HG03025 (cell line): ENCODE data around the gene NOS1AP.
"Not testable (repeated sequence)": the region's sequence is repeated elsewhere in the genome, so short reads cannot be mapped to it uniquely, and the experiment has no call there.

Source experiments
- ATAC-seq: cut with Tn5 transposase; IDR thresholded peaks from one replicate; pipeline ENCODE4 v1.9.1; 2021; ENCODE audit warnings: mild to moderate bottlenecking, moderate library complexity; ENCODE audit not compliant: unreplicated experiment, low FRiP score

NOS1AP gene

DNA sequence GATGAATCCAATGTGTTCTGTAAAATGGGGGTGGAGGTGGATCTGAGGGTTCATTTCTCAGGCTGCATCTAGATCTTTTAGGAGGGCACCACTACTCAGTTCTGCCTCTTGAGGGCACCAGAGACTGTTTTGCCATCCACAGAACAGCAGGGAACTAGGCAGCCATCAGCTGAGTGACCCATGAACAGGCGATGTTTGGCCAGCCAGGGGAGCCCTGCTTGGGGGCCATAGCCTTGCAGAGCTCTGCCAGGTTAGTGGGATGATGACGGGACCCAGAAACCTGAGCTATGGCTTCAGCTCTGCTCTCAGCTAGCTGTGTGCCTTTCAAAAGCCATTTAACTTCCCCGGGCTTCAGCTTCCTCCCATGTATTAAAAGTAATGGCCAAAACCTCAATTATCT, 13.4 kb upstream of the NOS1AP start:
- no peak for ATAC-seq

DNA sequence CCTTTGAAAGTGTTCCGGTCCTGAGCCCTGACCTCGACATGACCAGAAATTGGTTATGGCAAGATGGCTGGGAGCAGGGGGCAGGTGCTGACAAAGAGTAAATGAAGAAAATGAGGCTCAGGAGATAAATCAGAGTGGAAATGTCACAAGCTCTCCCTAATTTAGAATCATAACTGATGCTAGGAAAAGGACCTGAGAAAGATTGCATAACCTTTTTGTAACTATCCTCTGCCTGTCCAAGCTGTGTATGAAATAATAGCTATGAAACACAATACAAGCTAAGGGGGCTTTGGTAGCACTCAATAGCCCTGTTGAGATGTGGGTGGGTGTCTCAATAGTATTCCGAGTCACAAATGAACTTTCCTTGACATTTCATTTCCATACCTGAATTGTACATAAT, 12.9 kb upstream of the NOS1AP start:
- no peak for ATAC-seq

DNA sequence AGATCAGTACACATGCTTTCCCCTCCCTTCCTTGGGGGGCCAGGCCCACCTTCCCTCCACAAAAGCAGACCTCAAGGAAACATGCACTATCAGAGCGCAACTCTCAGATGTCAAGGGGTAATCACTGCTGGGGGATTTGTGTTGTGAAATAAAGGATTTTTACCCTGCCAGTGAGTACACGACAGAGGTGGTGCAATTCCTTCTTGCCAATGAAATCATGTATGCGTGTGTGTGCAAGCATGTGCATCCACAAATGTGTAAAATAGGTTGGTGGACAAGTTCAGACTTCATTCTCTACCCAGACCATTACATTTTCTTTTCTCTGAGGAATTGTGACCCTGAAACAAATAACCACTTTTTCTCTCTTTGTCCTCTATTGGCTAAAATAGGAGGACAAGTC, 9.8 kb upstream of the NOS1AP start:
- ATAC-seq: no peak

DNA sequence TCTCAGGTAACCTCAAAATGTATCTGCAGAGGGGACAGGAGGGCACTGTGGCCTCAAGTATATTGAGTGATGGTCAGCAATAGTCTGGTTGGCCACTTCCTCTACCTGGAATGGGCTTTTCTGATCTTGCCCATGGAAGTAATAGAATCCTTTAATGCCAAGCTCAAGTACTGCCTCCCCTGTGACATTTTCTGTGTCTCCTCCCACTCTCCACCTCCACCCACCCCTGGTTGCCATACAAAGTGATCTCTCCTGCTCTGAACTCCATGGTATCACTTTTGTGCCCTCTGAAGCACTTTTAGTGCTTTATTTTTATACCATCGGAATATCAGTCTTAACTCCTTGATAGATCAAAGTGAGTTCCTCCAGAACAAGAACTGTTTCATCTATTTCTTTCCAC, 9.2 kb upstream of the NOS1AP start:
- no peak for ATAC-seq

DNA sequence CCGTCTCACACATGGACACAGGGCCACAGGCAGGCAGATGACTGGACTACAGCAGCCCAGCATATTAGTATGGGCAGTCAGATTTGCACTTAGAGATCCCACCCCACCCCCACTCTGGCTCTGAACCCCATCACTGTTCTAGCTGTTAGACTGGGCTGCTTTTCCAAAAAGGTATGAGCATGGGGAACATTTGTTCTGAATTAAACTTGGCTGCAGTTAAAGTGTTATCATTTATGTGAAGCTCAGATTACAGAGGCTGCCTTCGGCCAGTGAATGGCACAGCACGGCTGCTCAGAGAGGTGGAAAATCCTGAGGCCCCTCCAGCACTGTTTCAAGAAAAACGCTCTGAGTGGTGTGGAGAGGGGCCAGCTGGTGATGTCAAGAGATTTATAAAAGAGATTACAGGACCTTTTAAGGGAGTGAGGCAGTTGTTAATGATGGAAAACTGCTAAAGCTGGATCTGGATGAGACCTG, 6.9 kb upstream of the NOS1AP start:
- ATAC-seq: no peak

DNA sequence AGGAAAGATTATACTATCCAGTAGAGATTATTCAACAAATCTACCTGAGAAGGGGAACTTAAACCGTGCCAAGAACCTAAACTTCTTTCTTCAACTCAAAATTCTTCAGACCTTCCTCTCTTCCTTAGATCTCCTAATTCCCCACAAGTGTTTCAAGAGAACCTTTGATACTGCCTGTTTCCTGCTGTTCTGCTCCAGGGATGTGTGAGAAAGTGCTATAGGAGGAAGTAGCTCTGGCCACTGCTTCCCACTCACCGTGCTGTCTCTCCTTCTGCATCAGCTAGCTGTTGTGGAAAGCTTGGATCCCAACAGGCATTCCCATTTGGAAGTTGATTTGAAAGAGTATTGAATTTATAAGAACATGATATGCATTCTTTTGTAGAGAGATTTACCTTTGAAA, 4.5 kb upstream of the NOS1AP start:
- ATAC-seq: no peak

DNA sequence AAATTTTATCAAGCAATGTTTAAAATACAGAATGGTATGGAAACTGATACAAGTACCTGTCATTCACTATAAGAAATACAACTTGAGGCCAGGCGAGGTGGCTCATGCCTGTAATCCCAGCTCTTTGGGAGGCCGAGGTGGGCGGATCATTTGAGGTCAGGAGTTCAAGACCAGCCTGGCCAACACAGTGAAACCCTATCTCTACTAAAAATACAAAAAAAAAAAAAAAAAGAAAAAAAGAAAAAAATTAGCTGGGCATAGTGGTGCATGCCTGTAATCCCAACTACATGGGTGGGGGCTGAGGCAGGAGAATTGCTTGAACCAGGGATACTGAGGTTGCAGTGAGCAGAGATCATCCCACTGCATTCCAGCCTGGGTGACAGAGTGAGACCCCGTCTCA, 2.7 kb upstream of the NOS1AP start:
- not testable (repeated sequence) for ATAC-seq

DNA sequence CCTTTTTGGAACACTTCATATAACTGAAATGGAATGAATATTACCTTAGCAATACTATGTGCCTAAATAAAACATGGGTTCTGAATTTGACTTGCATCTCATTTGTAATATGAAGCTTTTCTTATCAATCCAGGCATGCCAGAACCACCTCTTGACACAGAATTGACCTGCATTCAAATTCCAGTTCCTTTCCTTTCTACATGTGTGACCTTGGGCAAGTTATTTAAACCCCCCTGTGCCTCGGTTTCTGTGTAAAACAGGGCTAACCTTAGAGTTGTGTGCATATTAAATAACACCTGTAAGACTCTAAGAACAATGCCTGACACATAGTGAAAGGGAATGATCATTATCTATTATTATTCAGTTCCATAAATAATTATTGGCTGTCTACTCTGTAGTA, 2.0 kb upstream of the NOS1AP start:
- ATAC-seq: no peak

DNA sequence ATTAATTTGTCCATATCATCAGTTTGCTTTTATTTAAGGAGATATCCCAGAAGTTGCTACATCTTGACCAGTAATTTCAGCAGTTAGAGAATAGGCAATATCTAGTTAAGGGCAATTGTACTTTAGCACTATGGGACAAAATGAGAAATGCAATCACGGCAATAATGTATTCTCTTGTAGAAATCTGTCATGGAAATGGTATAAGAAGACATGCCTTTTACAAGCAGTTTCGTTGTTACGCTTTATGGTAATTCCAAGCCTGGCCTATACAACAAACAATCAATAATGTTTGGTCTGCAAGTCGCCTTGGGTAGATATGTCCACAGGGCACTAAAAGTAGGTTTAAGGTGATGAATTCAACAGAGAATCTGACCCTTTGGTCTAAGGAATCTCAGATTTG, 1.2 kb upstream of the NOS1AP start:
- no peak for ATAC-seq

DNA sequence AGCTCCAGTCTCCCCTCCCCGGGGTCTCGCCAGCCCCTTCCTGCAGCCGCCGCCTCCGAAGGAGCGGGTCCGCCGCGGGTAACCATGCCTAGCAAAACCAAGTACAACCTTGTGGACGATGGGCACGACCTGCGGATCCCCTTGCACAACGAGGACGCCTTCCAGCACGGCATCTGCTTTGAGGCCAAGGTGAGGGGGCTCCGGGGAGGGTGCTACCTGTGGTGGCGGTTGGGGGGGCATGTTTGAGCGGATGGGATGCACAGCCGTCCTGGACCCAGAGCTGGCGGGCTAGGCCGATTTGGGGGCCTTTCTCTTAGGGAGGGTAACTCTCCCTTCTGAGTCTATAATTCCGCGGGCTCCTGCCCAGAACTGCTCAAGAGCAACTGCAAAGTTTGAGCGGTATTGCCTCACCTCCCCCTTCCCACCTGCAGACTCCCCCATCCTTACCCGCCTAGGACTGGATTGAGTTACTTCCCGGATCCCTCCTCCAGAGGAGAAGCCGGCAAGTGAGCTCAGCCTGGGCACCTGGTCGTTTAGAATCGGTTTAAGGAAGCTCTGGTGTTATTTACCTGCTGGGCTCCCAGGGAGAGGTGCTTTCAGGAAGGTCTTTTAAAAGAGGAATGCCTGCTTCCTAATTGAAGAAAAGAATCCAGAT, 730 bp downstream of the NOS1AP start:
- no peak for ATAC-seq

DNA sequence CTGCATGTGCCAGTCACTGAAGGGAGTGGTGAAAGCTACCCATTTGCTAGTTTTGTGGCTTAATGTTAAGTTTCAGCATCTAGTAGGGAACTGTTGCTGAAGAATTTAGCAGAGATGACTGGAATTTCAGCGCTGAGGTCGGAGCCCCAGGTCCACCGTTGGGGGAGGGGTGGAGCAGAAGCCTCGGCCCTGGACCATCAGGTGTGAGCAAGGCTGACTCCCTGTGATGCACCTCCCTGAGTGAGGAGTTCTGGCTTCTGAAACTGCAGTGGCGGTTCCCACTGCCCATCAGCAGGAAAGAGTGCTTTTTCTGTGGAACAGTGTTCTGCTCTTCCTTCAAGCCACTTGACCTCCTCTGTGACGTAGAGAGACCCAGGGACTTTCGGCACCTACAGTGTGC, 1.3 kb downstream of the NOS1AP start:
- ATAC-seq: no peak

DNA sequence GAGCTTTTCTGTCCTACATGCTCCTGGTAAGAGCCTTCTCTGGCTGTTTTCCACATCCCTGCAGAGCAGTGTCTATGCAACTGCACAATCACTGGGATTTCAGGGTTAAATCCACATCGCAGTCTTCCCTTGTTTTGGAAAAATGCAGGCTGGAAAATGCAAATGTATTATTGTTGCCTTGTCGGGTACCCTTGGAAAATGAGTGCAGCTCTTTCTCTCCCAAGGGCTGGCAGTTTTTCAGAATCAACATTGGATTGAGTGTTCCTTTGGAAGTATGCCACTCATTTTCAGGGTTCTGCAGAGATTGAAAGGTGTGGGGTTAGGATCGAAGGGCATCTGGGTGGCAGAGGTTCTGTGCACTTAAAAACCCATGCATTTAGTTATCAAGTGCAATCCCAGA, 3.2 kb downstream of the NOS1AP start:
- ATAC-seq: no peak

DNA sequence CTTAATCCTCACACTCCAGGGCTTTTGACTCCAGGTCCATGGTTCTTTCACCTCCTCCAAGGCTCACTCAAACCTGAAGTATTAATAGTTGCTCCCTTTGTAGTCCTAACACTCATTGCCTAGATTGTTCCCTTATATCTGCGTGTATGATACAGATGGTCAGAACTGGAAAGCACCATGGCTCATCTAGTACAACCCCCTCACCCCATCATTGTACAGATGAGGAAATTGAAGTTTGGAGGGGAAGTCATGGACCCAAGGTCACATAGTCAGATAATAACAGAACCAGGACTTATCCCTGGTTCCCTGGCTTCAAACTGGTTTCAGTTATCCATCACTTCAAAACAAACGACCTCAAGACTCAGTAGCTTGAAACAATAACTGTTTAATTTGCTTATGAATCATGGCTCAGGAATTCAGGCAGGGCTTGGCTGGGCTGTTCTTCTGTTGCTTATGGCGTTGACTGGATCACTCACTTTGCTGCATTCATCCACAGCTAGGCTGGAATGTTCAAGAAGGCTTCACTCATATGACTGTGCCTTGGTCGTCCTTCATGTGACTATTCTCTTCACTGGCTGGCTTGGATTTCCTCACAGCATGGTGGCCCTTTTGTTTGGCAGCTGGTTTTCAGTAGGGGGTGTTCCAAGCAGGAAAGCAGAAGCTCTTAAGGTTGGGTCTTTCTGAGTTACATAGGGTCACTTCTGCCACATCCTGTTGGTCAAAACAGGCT, 5.0 kb downstream of the NOS1AP start:
- ATAC-seq: no peak

DNA sequence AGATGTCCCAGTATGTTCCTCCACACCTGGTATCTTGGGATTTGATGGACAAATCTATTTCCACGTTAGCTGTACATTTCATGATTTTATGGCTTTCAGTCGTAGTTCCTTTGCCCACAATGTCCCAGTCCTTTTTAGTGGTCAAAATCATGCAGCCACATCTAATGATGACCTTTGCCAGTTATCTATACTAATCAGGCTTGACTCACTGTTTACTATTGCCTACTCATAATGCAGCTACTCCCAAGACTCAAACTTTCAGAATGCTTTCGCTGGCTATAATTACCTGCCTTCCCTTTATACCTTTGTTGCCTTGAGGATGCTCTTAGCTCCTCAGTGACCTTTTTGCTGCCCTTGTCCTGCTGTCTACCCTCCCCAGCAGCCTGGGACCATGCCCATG, 6.4 kb downstream of the NOS1AP start:
- ATAC-seq: no peak

DNA sequence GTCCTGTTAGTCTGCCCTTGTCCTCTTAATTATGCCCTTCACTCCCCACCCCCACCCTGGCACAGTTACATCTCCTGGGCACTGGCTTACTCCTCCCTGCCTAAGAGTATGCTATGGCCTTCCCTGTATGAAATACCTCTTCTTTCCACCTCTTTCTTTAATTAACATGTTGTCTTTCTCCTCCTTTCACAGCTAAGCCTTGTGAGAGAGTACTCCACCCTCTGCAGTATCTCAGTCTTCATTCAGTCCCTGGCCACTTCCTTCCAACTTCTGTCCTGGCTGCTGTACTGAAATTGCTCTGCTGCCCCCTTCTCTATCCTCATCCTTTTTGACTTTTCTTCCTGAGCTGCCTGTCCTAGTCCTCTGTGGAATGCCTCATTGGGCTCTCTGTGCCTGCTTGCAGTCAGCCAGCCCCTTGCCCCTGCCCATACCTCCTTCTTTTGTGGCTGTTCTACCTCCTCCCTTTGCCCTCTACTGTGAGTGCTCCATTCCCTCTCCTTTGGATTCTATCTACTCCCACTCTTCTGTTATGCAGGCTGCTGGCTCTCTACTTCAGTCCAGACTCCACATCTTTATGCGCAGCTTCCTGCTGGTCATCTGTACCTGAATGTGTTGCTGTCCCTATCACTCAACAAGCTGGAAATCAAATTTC, 8.3 kb downstream of the NOS1AP start:
- ATAC-seq: no peak

DNA sequence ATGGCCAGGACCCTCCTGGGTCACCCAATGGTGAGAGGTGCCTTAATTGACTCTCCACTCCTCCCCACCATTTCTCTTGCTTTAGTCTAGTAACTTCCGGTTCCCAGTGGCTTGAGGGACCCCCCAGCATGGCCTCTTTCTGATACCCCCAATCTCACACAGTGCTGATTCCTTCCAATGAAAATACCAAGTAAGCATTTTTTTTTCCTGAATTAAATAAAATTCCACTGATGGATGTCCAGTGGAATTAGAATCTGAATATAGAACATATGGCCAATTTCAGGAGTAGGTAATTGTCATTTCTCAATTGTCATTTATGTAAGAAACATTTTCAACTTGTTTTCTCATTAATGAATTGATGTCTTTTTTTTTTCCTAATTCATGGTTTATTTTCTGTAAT, 9.5 kb downstream of the NOS1AP start:
- ATAC-seq: no peak

DNA sequence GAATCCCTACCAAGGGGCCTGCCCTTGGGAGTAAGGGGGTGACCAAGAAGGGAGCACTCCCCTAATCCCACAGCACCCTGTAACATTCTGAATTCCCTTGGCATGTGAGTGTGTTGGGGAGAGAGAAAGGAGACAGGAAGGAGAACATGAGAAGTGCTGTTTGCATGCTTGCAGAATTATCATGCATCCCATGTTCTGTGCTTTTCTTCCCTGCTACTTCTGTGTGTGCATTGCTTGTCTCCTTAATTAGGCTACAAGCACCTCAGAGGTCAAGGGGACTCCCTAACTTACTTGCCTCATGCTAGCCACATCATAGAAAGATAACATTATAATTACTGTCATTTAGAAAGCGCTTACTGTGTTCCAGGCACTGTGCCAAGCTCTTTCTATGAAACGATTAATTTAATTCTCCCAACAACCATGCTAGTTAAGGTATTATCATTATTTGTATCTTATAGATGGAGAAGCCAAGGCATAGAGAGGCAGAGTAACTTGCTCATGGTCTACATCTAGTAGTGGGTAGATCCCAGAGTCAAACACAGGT, 11.1 kb downstream of the NOS1AP start:
- no peak for ATAC-seq

DNA sequence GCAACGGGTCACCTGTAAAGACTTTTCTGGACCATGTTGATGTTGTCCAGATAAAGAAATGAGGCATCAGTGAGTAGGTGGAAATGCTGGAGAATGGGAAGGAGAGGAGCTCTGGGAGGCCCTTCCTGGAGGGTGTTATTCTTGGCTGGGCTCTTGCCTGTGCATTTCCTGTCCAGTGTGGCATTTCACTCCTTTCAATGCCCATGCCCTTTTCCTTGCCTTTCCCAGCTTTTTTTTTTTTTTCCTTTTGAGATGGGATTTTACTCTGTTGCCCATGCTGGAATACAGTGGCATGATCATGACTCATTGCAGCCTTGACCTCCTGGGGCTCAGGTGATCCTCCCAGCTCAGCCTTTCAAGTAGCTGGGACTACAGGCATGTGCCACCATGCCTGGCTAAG, 11.8 kb downstream of the NOS1AP start:
- no peak for ATAC-seq

DNA sequence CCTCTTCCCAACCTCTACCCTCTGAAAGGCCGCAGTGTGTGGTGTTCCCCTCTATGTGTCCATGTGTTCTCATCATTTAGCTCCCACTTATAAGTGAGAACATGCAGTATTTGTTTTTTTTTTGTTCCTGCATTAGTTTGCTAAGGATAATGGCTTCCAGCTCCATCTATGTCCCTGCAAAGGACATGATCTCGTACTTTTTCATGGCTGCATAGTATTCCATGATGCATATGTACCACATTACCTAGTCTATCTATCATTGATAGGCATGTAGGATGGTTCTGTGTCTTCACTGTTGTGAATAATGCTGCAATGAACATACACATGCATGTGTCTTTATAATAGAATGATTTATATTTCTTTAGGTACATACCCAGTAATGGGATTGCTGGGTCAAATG, 12.6 kb downstream of the NOS1AP start:
- ATAC-seq: not testable (repeated sequence)

DNA sequence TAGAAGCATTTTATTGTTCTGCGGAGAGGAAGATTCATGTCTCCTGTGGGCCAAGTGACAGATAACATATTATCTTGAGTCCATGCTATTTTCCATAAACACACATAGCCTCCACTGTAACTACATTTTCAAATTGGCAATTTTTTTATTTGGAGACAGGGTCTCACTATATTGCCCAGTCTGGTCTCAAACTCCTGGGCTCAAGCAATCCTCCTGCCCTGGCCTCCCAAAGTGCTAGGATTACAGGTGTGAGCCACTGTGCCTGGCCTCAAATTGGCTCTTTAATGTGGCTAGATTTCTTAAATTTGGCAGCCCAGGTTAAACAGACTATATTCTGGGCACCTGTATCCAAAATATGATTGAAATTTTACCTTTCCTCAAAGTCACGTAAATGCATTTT, 13.8 kb downstream of the NOS1AP start:
- no peak for ATAC-seq

DNA sequence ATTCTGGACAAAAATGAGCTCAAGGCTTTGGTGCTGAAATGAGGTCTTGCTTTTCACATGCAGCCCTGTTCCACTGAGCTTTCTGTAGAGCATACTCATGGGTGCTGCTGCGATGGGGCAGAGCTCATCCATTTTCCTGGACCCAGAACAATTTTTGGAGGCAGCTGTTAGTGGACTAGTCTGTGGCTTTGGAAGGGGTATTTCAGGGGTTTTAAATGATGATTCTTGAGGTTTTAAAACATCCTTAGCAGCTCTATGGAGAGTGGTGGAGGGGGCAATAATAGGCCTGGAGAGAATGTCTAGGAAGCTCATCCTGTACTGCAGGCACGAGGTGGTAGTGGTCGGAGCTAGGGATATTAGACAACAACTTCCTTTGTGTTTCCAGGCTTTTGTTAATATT, 16.5 kb downstream of the NOS1AP start:
- ATAC-seq: no peak

DNA sequence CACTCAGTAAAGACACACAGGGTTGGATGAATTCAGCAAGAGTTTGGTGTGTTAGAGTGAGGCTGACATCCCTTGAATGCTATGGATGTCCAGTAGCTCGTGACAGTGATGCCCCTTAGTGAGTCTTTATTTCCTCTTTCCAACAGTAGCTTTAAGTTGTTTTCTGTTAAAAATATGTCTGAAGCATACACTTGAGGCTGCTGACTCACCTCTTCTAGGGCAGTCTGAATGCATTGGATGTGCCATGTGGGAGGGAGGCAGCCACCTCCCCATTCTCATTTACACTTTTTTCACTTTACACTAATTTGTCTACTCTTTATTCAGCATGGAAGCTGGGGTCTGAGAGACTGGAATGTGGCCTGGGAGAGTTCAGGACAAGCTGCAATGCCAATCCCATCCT, 17.6 kb downstream of the NOS1AP start:
- no peak for ATAC-seq
